Raji (cell line): ENCODE data around the gene CRACR2A.

ENCODE experiments used
- POLR2A ChIP-seq: IDR thresholded peaks from 2 replicates; pipeline ENCODE4 v1.6.1; 2011; ENCODE audit warnings: low read depth, low read length, control low read depth; ENCODE audit not compliant: insufficient read depth

The CRACR2A gene

GRCh38 chr12:3632256-3632655 is 120.7 kb downstream of the CRACR2A start:
- TF ChIP-seq POLR2A, result no peak

- TF ChIP-seq POLR2A, result no peak
These were observed 121.2 kb downstream of the CRACR2A start for GRCh38 chr12:3631759-3632158.

- TF ChIP-seq POLR2A, result no peak
These were observed 121.7 kb downstream of the CRACR2A start for GRCh38 chr12:3631272-3631637.

GRCh38 chr12:3630621-3631271 is 122.2 kb downstream of the CRACR2A start:
- TF ChIP-seq POLR2A, result no peak

GRCh38 chr12:3630111-3630510 is 122.8 kb downstream of the CRACR2A start:
- no peak for TF ChIP-seq POLR2A

- no peak for TF ChIP-seq POLR2A
These were observed 123.7 kb downstream of the CRACR2A start for GRCh38 chr12:3629057-3629830.

- TF ChIP-seq POLR2A, result no peak
These were observed 124.3 kb downstream of the CRACR2A start for GRCh38 chr12:3628629-3629028.

GRCh38 chr12:3627336-3627735 is 125.6 kb downstream of the CRACR2A start:
- TF ChIP-seq POLR2A, result no peak

GRCh38 chr12:3624273-3624672 is 128.6 kb downstream of the CRACR2A start:
- TF ChIP-seq POLR2A, result no peak

GRCh38 chr12:3622822-3623690 is 129.9 kb downstream of the CRACR2A start:
- TF ChIP-seq POLR2A, result no peak

- TF ChIP-seq POLR2A, result no peak
These were observed 130.7 kb downstream of the CRACR2A start for GRCh38 chr12:3622021-3622821.

- TF ChIP-seq POLR2A, result no peak
These were observed 132.1 kb downstream of the CRACR2A start for GRCh38 chr12:3620856-3621255.

GRCh38 chr12:3617565-3617964 is 135.3 kb downstream of the CRACR2A start:
- no peak for TF ChIP-seq POLR2A

- no peak for TF ChIP-seq POLR2A
These were observed 137.0 kb downstream of the CRACR2A start for GRCh38 chr12:3615862-3616261.
